ENCODE results near the gene LRRFIP2. TPM values are rescaled to one million over a fixed set of nuclear protein-coding genes. Genes with fewer than 3 reads are reported as not detected.

LRRFIP2 gene
- total and polyA plus RNA-seq, 2 donors from 2014 or later: 26.1 to 61.4 TPM

DNA sequence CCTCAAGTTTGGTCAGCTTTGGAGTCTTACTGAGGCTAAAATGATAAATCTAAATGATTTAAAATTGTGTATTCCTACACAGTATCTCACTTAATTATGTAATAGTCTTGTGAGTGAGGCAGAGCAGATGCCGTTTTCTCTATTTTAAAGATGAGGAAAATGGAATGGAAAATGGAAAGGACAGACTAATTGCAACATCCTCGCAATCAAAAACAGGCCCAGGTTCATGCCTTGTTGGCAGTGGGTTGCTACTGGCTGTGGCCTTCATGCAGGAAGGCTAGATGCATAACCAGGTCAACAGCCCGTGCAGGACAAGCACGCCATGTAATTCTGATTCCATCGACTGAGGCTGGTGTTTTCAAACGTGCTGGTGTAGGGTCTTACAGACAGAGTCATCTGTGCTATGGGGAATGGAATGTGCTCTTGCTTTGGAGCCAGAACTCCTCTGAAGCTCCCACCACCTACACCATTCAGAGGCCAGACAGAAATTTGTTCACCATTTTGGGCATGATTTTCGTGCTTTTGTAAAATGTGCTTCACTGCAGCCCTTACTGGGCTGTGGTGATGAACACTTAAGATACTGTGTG is 143.2 kb downstream of the LRRFIP2 start:
- Histone ChIP-seq H3K9ac (ENCODE audit: low read length in 3 of 3) (no peak overlapping the region), H3K4me1 (ENCODE audit: control insufficient read depth in 2 of 3, insufficient read depth in 2 of 3, low read depth in 1 of 3, low read length in 3 of 3) (no peaks in the 10 kb centered on the region), H3K9me3 (ENCODE audit: control insufficient read depth in 2 of 3, insufficient read depth in 1 of 3, low read length in 3 of 3) (peaks cover under 1 to 4% (median 2%) of the 10 kb centered on the region in 3 donors), H3K27ac (ENCODE audit: low read depth in 2 of 2, low read length in 2 of 2) (no peak overlapping the region), H3K27me3 (ENCODE audit: control insufficient read depth, insufficient read depth, low read length) (no peaks in the 10 kb centered on the region), H3K36me3 (ENCODE audit: control insufficient read depth in 2 of 3, insufficient read depth in 3 of 3, low read length in 3 of 3) (peaks cover 3 to 27% (median 18%) of the 10 kb centered on the region in 3 donors), H3K4me3 (ENCODE audit: low read length in 3 of 3) (no peak overlapping the region)
- no peak for TF ChIP-seq CTCF (IDR thresholded peaks at IDR 0.05; ENCODE audit: borderline replicate concordance, extremely low read depth, insufficient read depth)
- intact Hi-C loops (cut with DNase I): no loop called here
- FAIRE-seq (no peak), DNase-seq (no peak)

DNA sequence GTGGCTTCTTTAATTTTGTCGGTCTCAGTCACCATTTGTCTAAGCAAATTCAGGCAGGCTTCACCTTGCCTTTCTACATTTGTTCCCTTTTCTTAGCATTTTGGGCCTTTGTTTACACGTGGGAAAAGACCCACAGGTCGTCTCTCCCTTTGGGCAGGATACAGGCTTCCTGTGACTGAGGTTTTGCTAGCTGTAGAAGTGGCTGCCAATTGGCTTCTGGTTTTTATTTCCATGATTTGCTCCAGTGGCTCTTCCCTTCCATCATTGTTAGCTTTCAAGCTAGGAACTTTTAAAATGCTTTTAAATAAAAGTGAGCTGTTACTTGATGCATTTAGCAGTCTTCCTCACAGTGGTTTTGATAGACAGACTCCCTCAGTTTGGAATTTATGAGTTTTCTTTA is 143.8 kb downstream of the LRRFIP2 start:
- Histone ChIP-seq H3K36me3 (ENCODE audit: control insufficient read depth in 2 of 3, insufficient read depth in 3 of 3, low read length in 3 of 3) (peaks cover 0 to 26% (median 16%) of the 10 kb centered on the region in 3 donors), H3K9me3 (ENCODE audit: control insufficient read depth in 2 of 3, insufficient read depth in 1 of 3, low read length in 3 of 3) (no peaks in the 10 kb centered on the region), H3K4me3 (ENCODE audit: low read length in 3 of 3) (no peak overlapping the region), H3K4me1 (ENCODE audit: control insufficient read depth in 2 of 3, insufficient read depth in 2 of 3, low read depth in 1 of 3, low read length in 3 of 3) (no peaks in the 10 kb centered on the region), H3K9ac (ENCODE audit: low read length in 3 of 3) (no peak overlapping the region), H3K27ac (ENCODE audit: low read depth in 2 of 2, low read length in 2 of 2) (no peak overlapping the region), H3K27me3 (ENCODE audit: control insufficient read depth, insufficient read depth, low read length) (no peaks in the 10 kb centered on the region)
- DNase-seq: no peak
- intact Hi-C loops (cut with DNase I): no loop called here
- TF ChIP-seq CTCF (IDR thresholded peaks at IDR 0.05; ENCODE audit: borderline replicate concordance, extremely low read depth, insufficient read depth): no peak
- FAIRE-seq: no peak

- no peak overlapping the region for H3K27ac ChIP-seq (ENCODE audit: low read depth in 2 of 2, low read length in 2 of 2)
Observed at GRCh38 chr3:37029516-37030163, 144.7 kb downstream of the LRRFIP2 start.

More at GRCh38 chr3:37029516-37030163, 144.7 kb downstream of the LRRFIP2 start:
- intact Hi-C loops (cut with DNase I): no loop called here
- Histone ChIP-seq H3K36me3 (ENCODE audit: control insufficient read depth in 2 of 3, insufficient read depth in 3 of 3, low read length in 3 of 3) (peaks cover 0 to 27% (median 16%) of the 10 kb centered on the region in 3 donors), H3K9me3 (ENCODE audit: control insufficient read depth in 2 of 3, insufficient read depth in 1 of 3, low read length in 3 of 3) (no peaks in the 10 kb centered on the region), H3K27me3 (ENCODE audit: control insufficient read depth, insufficient read depth, low read length) (no peaks in the 10 kb centered on the region), H3K4me1 (ENCODE audit: control insufficient read depth in 2 of 3, insufficient read depth in 2 of 3, low read depth in 1 of 3, low read length in 3 of 3) (no peaks in the 10 kb centered on the region), H3K9ac (ENCODE audit: low read length in 3 of 3) (no peak overlapping the region), H3K4me3 (ENCODE audit: low read length in 3 of 3) (no peak overlapping the region)
- TF ChIP-seq CTCF (IDR thresholded peaks at IDR 0.05; ENCODE audit: borderline replicate concordance, extremely low read depth, insufficient read depth): no peak
- no peak for DNase-seq
- FAIRE-seq: no peak
